HG03575 (cell line): ENCODE data around the gene TSHZ2.

Experiments used
- ATAC-seq: cut with Tn5 transposase; IDR thresholded peaks from one replicate; pipeline ENCODE4 v1.9.1; 2021; ENCODE audit not compliant: unreplicated experiment, insufficient number of reproducible peaks, low FRiP score; ENCODE audit errors: extremely low read depth

The TSHZ2 gene

DNA sequence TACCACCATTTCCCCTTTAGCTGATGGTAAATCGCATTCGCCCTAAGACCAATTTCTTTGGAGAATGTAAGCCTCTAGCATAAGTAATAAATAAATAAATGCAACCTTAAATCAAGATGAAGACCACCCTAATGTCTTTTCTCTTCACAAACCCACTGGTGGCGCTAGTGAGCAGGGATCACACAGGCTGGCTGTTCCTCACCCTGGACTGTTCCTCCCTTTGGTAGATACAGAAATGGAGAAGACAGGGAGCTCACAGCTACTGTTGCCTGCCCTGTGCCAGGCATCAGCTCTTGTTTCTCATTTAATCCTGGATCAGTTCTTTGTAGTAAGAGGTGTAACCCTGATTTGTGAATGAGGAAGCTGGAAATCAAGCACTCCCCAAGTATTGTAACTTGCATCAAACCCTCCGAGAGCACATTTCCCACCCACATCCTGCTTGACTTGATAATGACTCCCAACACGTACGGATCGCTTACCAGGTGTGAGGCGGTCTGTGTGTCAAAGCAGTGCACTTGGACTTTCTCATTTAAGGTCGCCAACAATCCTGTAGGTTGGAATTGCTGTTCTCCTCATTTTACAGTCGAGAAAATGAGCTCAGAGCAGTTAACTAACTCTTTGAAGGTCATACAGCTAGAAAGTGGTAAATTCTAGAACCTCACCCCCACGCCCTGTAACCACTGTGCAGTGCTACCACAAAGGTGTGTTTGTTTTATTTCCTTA, 236.1 kb downstream of the TSHZ2 start:
- no peak for ATAC-seq

GRCh38 chr20:53210041-53210440, 237.9 kb downstream of the TSHZ2 start:
- no peak for ATAC-seq

DNA sequence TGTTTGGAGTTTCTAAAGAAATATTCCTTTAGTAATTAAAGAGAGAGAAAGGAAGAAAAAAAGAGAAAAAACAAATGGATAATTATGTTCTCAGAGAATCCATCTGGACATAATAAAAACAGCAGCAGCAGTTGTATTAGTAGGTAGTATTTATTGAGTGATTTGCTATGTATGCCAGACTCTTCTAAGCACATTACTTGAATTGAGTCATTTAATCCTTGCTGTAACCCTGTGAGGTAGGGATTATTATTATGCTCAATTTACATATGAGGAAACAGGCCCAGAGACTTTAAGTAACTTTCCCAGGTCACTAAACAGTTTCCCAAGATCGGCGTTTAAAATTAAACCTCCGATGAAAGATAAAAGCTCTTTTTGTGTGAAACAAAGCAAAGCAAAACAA, 238.8 kb downstream of the TSHZ2 start:
- ATAC-seq = no peak

- no peak for ATAC-seq
These were observed 239.9 kb downstream of the TSHZ2 start for GRCh38 chr20:53212018-53212417.

- ATAC-seq = no peak
These were observed 242.2 kb downstream of the TSHZ2 start for GRCh38 chr20:53214392-53214791.

DNA sequence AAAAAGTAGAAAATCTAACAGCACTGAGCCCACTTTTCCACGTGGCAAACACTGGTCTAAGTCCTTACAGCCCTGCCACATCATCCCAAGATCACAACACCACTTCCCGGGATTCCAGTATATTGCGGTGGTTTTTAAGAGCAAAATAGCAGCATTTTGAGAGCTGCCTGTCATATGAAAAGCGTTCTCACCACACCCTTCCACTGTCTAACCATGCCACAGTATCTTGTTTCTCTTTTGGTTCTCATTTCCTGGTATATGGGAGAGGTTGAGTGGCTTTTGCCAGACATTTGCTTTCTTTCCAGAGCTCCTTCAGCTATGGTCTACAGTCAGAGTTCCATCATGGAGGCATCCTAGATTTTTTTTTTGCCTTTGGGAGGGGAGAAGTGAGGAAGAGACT, 243.0 kb downstream of the TSHZ2 start:
- ATAC-seq = no peak

DNA sequence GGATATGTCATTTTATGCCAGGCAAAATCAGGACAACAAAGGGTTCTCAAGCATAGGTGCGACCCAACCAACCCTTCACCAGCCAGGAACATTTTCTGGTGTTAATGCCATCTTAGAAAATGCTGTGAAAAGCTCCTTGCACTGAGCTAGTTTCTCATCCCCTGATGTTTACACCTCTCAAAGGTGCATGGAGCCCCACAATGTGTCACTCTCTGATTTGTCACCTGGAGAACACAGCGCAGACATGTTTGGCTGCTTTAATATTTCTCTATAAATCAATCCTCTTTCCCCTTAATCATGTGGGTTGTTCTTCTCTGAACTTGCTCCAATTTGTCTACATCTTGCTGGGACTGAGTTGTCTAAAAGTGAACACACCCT, 244.3 kb downstream of the TSHZ2 start:
- no peak for ATAC-seq

GRCh38 chr20:53216856-53217576, 244.9 kb downstream of the TSHZ2 start:
- no peak for ATAC-seq

DNA sequence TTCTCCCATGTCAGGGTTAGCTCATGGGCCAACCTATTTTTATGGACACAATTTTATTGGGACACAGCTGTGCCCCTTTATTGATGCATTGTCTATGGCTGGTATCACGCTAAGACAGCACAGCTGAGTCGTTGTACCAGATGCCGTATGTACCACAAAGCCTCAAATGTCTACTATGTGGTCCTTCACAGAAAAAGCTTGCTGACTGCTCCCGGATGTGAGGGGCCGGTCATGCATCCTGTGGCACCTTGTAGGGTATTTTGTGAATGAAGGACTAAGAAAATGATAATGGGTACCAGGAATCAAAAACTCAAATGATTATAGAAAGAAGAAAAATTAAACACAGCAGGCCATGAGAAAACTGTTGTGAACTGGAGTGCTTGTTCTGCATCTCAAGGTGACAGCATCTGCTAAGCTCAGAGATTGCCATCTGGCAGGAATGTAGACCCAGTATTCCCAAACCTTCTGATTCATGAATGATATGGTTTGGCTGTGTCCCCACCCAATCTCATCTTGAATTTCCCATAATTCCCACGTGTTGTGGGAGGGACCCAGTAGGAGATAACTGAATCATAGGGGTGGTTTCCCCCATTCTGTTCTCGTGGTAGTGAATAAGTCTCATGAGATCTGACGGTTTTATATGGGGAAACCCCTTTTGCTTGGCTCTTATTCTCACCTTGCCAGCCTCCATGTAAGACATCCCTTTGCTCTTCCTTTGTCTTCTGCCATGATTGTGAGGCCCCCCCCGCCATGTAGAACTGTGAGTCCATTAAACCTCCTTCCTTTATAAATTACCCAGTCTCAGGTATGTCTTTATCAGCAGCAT, 248.5 kb downstream of the TSHZ2 start:
- ATAC-seq = no peak

DNA sequence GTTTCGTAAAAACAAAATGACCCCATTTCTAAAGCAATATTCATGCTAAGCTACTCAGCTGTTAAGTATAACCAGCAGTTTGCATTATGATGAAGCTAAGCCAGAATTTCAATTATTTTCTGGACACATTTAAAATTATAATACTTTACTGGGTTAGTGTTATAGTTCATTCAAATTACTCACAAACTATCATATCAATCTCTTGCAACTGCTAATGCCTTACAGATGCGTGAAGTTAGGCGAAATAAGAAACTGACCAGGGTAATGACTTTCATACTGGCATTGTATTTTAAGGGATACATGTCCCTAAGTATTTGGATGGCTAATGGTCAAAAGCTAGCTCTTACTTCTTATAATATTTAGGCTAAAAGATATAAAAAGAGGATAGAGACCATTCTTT, 249.6 kb downstream of the TSHZ2 start:
- ATAC-seq = no peak

DNA sequence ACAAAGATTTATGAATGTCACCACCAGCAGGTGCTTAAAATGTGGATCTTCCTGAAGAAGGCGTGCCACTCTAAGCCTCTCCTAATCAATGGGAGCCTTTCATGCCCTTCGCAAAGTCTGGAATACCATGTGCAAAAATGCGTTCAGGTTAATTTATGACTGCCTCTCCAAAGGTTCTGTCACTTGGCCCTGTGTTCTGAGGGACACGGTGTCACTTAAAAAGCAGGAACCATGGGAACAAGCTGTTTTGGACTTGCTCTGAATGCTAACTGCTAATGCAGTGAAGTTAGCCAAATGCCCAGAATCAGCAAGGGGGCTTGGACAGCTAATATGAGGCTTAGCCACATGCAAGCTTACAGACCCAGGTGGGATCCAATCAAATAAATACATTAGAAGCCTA, 250.3 kb downstream of the TSHZ2 start:
- no peak for ATAC-seq

- ATAC-seq = no peak
These were observed 250.8 kb downstream of the TSHZ2 start for GRCh38 chr20:53222932-53223331.

DNA sequence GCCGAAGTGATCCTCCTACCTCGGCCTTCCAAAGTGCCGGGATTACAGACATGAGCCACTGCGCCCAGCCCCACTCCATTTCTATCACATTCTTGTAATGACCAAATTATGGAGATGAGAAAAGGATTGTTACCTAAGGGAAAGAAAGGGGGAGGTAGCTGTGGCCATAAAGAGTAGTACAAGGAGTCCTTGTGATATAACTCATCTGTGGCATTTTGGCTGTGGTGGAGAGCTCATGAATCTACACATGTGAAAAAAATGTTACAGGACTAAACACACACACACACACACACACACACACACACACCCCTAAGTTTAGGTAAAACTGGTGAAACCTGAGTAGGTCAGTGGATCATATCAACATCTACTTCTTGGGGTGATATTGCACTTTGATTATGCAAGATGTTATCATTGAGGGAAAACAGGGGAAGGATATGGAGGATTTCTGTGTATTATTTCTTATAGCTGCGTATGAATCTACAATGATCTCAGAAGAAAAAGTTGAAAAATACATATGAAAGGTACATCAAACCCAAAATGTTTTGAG, 251.5 kb downstream of the TSHZ2 start:
- ATAC-seq = no peak

DNA sequence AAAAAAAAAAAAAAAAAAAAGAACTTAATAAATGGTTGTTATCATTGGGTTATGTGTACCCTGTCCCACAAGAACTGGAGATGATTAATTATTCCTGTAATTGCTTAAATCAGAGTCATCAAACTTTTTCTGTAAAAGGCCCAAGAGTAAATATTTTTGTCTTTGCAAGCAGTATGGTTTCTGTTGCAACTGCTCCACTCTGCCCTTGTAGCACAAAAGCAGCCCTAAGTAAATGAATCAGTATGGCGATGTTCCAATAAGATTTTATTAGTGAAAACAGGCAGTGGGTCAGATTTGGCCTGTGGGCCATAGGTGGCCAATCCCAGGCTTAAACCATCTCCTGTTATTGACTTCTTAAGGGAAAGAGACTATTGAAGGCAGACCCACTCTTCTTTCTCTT, 252.7 kb downstream of the TSHZ2 start:
- ATAC-seq = no peak

DNA sequence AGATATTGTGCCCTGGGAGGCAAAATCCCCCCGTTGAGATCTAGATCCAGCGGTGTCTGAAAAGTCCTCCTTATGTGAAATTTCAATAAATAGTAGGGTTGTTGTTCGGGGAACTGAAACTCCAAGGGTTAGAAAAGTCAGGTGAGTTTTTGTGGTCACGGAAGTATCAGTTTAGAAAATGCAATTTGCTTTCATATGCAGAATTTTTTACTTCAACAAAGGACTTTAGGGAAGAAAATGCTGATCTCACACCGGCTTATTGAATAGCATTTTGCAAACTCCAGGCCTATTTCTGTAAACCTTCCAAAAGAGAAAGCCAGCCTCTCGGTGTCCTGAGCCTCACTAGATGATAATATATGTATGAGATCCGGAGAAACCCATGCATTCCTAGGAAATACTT, 254.7 kb downstream of the TSHZ2 start:
- no peak for ATAC-seq

DNA sequence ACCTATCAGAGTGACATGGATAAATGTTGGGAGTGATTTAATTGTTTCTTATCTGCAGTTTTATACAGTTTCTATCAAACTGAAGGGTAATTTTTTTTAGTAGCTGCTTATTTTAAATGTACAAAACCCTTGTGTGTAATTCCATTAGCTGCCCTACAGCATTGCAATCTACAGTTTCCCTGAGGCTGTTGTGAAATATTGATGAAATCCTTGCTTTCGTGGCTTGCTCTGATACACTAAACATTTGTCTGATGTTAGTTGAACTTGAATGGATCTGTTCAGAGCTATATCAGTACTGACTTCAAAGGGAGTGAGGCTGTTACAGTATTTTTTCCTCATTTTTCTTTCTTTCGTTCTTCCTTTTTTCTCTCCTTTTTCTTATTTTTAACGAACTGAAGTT, 255.4 kb downstream of the TSHZ2 start:
- ATAC-seq = no peak

- no peak for ATAC-seq
These were observed 258.9 kb downstream of the TSHZ2 start for GRCh38 chr20:53231061-53231460.

GRCh38 chr20:53237461-53237860, 265.3 kb downstream of the TSHZ2 start:
- no peak for ATAC-seq

- no peak for ATAC-seq
These were observed 266.0 kb downstream of the TSHZ2 start for GRCh38 chr20:53238121-53238660.
